Measurements from ENCODE around the gene ARHGEF39. TPM values are rescaled to one million over a fixed set of nuclear protein-coding genes. Genes with fewer than 3 reads are reported as not detected.

The ARHGEF39 gene
- total and polyA plus RNA-seq, 9 of the 15 experiments (the other 6 are each of a cell fraction or from before 2014, with no cell fraction given), result 2.8 to 21.7 (median 12.9) TPM

DNA sequence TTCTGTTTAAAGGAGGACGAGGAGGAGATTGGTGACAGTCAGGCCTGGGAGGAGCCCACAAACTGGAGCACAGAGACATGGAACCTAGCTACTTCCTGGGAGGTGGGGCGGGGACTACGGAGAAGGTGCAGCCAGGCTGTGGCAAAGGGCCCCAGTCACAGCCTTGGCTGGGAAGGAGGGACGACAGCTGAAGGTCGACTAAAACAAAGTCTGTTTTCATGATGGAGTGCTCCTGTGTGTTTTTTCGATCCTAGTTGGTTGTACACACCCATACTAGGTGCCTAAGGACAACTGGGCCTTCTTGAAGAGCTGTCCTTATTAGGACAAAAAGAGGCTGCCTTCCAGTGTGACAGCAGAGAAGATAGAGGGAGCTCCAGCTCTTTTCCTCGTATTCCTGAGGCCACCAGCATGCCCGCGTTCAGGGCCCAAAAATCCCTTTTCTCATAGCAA, 4.0 kb downstream of the ARHGEF39 start (continued):
- TF ChIP-seq, protein P1, sequence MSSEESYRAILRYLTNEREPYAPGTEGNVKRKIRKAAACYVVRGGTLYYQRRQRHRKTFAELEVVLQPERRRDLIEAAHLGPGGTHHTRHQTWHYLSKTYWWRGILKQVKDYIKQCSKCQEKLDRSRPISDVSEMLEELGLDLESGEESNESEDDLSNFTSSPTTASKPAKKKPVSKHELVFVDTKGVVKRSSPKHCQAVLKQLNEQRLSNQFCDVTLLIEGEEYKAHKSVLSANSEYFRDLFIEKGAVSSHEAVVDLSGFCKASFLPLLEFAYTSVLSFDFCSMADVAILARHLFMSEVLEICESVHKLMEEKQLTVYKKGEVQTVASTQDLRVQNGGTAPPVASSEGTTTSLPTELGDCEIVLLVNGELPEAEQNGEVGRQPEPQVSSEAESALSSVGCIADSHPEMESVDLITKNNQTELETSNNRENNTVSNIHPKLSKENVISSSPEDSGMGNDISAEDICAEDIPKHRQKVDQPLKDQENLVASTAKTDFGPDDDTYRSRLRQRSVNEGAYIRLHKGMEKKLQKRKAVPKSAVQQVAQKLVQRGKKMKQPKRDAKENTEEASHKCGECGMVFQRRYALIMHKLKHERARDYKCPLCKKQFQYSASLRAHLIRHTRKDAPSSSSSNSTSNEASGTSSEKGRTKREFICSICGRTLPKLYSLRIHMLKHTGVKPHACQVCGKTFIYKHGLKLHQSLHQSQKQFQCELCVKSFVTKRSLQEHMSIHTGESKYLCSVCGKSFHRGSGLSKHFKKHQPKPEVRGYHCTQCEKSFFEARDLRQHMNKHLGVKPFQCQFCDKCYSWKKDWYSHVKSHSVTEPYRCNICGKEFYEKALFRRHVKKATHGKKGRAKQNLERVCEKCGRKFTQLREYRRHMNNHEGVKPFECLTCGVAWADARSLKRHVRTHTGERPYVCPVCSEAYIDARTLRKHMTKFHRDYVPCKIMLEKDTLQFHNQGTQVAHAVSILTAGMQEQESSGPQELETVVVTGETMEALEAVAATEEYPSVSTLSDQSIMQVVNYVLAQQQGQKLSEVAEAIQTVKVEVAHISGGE (CRISPR knock-in tag; IDR thresholded peaks at IDR 0.05), result 0 out of 6 replicates have a peak, but pooled peaks of 1 of the 3 experiments have one; percentile 17
- TF ChIP-seq L3MBTL2 (IDR thresholded peaks at IDR 0.05) (0 out of 2 replicates have a peak, but pooled peaks have one; percentile 13), KAT2B (IDR thresholded peaks at IDR 0.05; ENCODE audit: low read depth, low read length) (no peak), SMAD3 (CRISPR knock-in tag; conservative IDR thresholded peaks at IDR 0.05) (no peak), ZNF263 (CRISPR knock-in tag; IDR thresholded peaks at IDR 0.05; ENCODE audit: borderline replicate concordance) (peak; percentile 30; the same call in 1 of the 2 replicates), DDX20 (tag; IDR thresholded peaks at IDR 0.05; ENCODE audit: low read depth) (no peak)
- TF ChIP-seq, protein P2, sequence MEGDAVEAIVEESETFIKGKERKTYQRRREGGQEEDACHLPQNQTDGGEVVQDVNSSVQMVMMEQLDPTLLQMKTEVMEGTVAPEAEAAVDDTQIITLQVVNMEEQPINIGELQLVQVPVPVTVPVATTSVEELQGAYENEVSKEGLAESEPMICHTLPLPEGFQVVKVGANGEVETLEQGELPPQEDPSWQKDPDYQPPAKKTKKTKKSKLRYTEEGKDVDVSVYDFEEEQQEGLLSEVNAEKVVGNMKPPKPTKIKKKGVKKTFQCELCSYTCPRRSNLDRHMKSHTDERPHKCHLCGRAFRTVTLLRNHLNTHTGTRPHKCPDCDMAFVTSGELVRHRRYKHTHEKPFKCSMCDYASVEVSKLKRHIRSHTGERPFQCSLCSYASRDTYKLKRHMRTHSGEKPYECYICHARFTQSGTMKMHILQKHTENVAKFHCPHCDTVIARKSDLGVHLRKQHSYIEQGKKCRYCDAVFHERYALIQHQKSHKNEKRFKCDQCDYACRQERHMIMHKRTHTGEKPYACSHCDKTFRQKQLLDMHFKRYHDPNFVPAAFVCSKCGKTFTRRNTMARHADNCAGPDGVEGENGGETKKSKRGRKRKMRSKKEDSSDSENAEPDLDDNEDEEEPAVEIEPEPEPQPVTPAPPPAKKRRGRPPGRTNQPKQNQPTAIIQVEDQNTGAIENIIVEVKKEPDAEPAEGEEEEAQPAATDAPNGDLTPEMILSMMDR (IDR thresholded peaks at IDR 0.05 in 2 of 3, conservative IDR thresholded peaks at IDR 0.05 in 1 of 3; ENCODE audit: insufficient read depth in 2 of 3, low read depth in 1 of 3, low read length in 3 of 3), result peak; percentile 35 to 64 (median 46); a peak in 5 of 6 replicates
